ENCODE measurements around the gene ICAM2. TPM values are rescaled to one million over a fixed set of nuclear protein-coding genes. Genes with fewer than 3 reads are reported as not detected.

The ICAM2 gene
- total and polyA plus RNA-seq, 12 donors: 25.2 to 117 (median 35.1) TPM

- Histone ChIP-seq H3K36me3 (no peaks in the 10 kb centered on the region), H3K4me3 (peak overlapping the region in 5 of 10 donors; percentile 10 to 26 (median 13)), H3K9me3 (no peaks in the 10 kb centered on the region), H3K27ac (peak overlapping the region; percentile 54 to 90 (median 82)), H3K27me3 (no peaks in the 10 kb centered on the region), H3K4me1 (peaks cover 7 to 51% (median 37%) of the 10 kb centered on the region in 9 donors)
- peak; percentile 49 to 86 (median 66) for ATAC-seq
- intact Hi-C loops (cut with DNase I): no loop called here
- 17 to 29% methylated on average over 37 of the region's 37 CpGs for WGBS, 2 donors
- TF ChIP-seq CTCF (IDR thresholded peaks at IDR 0.05): no peak
- DNase-seq: peak; percentile 70 to 74
Observed at GRCh38 chr17:63961355-63962212, 58.8 kb downstream of the ICAM2 start.

- Histone ChIP-seq H3K4me3 (no peak overlapping the region), H3K4me1 (peaks cover 7 to 51% (median 37%) of the 10 kb centered on the region in 9 donors), H3K27me3 (no peaks in the 10 kb centered on the region), H3K36me3 (no peaks in the 10 kb centered on the region), H3K9me3 (no peaks in the 10 kb centered on the region), H3K27ac (peak overlapping the region in 7 of 10 donors; percentile 2 to 67 (median 47))
- DNase-seq (no peak), ATAC-seq (peak in 3 of 8 donors; percentile 8 to 21 (median 20))
- no peak for TF ChIP-seq CTCF (IDR thresholded peaks at IDR 0.05)
- 54 to 57% methylated on average over 7 of the region's 7 CpGs for WGBS, 2 donors
- intact Hi-C loops (cut with DNase I): no loop called here
Observed at GRCh38 chr17:63960430-63960829, 60.0 kb downstream of the ICAM2 start.

- intact Hi-C loops (cut with DNase I): no loop called here
- H3K4me1 ChIP-seq: peaks cover 7 to 51% (median 37%) of the 10 kb centered on the region in 9 donors
- no peaks in the 10 kb centered on the region for H3K9me3 ChIP-seq
- no peaks in the 10 kb centered on the region for H3K36me3 ChIP-seq
- H3K27me3 ChIP-seq: no peaks in the 10 kb centered on the region
- DNase-seq (no peak), ATAC-seq (no peak)
- WGBS, 2 donors: 77 to 84% methylated on average over 9 of the region's 9 CpGs
- H3K27ac ChIP-seq: peak overlapping the region in 7 of 10 donors; percentile 2 to 67 (median 47)
- TF ChIP-seq CTCF (IDR thresholded peaks at IDR 0.05): no peak
- no peak overlapping the region for H3K4me3 ChIP-seq
Observed at GRCh38 chr17:63960006-63960405, 60.4 kb downstream of the ICAM2 start.

- intact Hi-C loops (cut with DNase I): no loop called here
- WGBS, 2 donors: 98% methylated on average over 5 of the region's 5 CpGs
- no peak for ATAC-seq
- H3K4me3 ChIP-seq: no peak overlapping the region
- no peak for DNase-seq
- H3K27me3 ChIP-seq: no peaks in the 10 kb centered on the region
- no peaks in the 10 kb centered on the region for H3K36me3 ChIP-seq
- TF ChIP-seq CTCF (IDR thresholded peaks at IDR 0.05): no peak
- peaks cover 0 to 34% (median 17%) of the 10 kb centered on the region in 9 donors for H3K4me1 ChIP-seq
- no peaks in the 10 kb centered on the region for H3K9me3 ChIP-seq
- no peak overlapping the region for H3K27ac ChIP-seq
Observed at GRCh38 chr17:63956296-63956920, 64.0 kb downstream of the ICAM2 start.
